HepG2 (cell line): ENCODE measurements around the gene BMP8B. TPM values are rescaled to one million over a fixed set of nuclear protein-coding genes. Genes with fewer than 3 reads are reported as not detected.

ENCODE experiments used
- ATAC-seq: fragments of 200-7000 bp; cut with Tn5 transposase; 3 replicates; pipeline ENCODE4 v1.9.1; 2020; ENCODE audit warnings: mild to moderate bottlenecking, moderate library complexity
- BruUV-seq: library from RNA; stranded (reverse); fragments of 400-500 nt; replicated peaks from 2 replicates; lab custom pipeline; 2021; lab: Mats Ljungman, UMichigan
- CTCF ChIA-PET: fragments of 300-600 bp; formaldehyde crosslinking; extraction: SDS; loops from one replicate; lab custom pipeline; 2021; ENCODE audit warnings: low total read pairs, inconsistent platforms, low intra/inter-chr PET ratio; lab: Yijun Ruan, JAX
- POLR2A ChIA-PET: fragments of 350-600 bp; sonication (Branson Sonifier 250); formaldehyde crosslinking; loops from one replicate; lab custom pipeline; 2020; ENCODE audit warnings: antibody characterized with exemption, inconsistent platforms; lab: Yijun Ruan, JAX
- DNase-seq: peaks from one replicate; pipeline ENCODE4 v3.0.0-alpha.2; 2015; ENCODE audit warnings: low spot score
- FAIRE-seq: peaks from 3 replicates; lab custom pipeline; 2011; peaks lifted over from hg19 to GRCh38; lab: Jason Lieb, UNC
- H2AFZ ChIP-seq: one replicate; pipeline ENCODE4 v1.6.1; 2011; ENCODE audit warnings: low read length, inconsistent platforms
- H3K27ac ChIP-seq: fragments of 300-600 bp; 3 replicates; pipeline ENCODE4 v1.8.0; 2011; ENCODE audit warnings: mixed run types, mild to moderate bottlenecking, mixed read lengths, low read length, inconsistent platforms; ENCODE audit not compliant: insufficient read depth; ENCODE audit errors: extremely low read length
- H3K27me3 ChIP-seq, 2 experiments: fragments of 200-600 bp in 1 of 2; 2 replicates in 1 of 2; 3 replicates in 1 of 2; pipeline versions ENCODE4 v1.6.0 to v1.8.0; 2011; ENCODE audit warnings: low read length in 2 of 2, mild to moderate bottlenecking in 2 of 2, moderate library complexity in 2 of 2, inconsistent platforms in 1 of 2; ENCODE audit not compliant: insufficient read depth in 2 of 2, control insufficient read depth in 1 of 2
- H3K36me3 ChIP-seq, 2 experiments: fragments of 200-600 bp in 1 of 2; replicated peaks in 1 of 2; 2 replicates in 1 of 2; 3 replicates in 1 of 2; pipeline versions ENCODE4 v1.5.1 to v1.8.0; 2011; ENCODE audit warnings: low read length in 2 of 2, inconsistent platforms in 1 of 2; ENCODE audit not compliant: insufficient read depth in 2 of 2, control insufficient read depth in 1 of 2
- H3K4me1 ChIP-seq: 2 replicates; pipeline ENCODE4 v1.5.1; 2012; ENCODE audit warnings: low read length, inconsistent platforms; ENCODE audit not compliant: insufficient read depth
- H3K4me2 ChIP-seq: 2 replicates; pipeline ENCODE4 v1.6.0; 2011; ENCODE audit warnings: low read depth, low read length, inconsistent platforms
- H3K4me3 ChIP-seq, 3 experiments: fragments of 200-600 bp in 1 of 3; sonication (generic), shearing (Covaris generic) in 1 of 3; replicated peaks in 1 of 3; 2 replicates each; pipeline ENCODE4 v1.5.1; 2011 to 2016; ENCODE audit warnings: low read length in 3 of 3, inconsistent platforms in 2 of 3, low read depth in 2 of 3, mild to moderate bottlenecking in 2 of 3, control low read depth in 1 of 3, mixed read lengths in 1 of 3; ENCODE audit not compliant: insufficient read depth in 1 of 3
- H3K79me2 ChIP-seq: one replicate; pipeline ENCODE4 v1.6.1; 2011; ENCODE audit warnings: low read length, inconsistent platforms; ENCODE audit not compliant: insufficient read depth
- H3K9ac ChIP-seq: 2 replicates; pipeline ENCODE4 v1.6.0; 2011; ENCODE audit warnings: mild to moderate bottlenecking, low read depth, low read length, inconsistent platforms; ENCODE audit not compliant: insufficient read depth
- H3K9me3 ChIP-seq: 2 replicates; pipeline ENCODE4 v1.5.1; 2012; ENCODE audit warnings: mild to moderate bottlenecking, low read length
- H4K20me1 ChIP-seq: 2 replicates; pipeline ENCODE4 v1.6.0; 2011; ENCODE audit warnings: inconsistent platforms, mild to moderate bottlenecking, low read length, moderate library complexity; ENCODE audit not compliant: insufficient read depth
- KDM4B ChIP-seq: sonication (generic); formaldehyde crosslinking; IDR thresholded peaks from 2 replicates; pipeline ENCODE4 v1.4.0; 2020; ENCODE audit warnings: missing genetic modification reagents
- NFE2L1 ChIP-seq: sonication (generic); formaldehyde crosslinking; IDR thresholded peaks from 2 replicates; pipeline ENCODE4 v1.4.0; 2020; ENCODE audit warnings: missing genetic modification reagents, mild to moderate bottlenecking, borderline replicate concordance
- SNRNP70 ChIP-seq: fragments of 200-400 bp; formaldehyde crosslinking; IDR thresholded peaks from 2 replicates; pipeline ENCODE4 v1.6.1; 2017; ENCODE audit warnings: mild to moderate bottlenecking, low read depth, low read length, moderate library complexity
- ZKSCAN5 ChIP-seq: sonication (generic); formaldehyde crosslinking; IDR thresholded peaks from 2 replicates; pipeline ENCODE4 v1.5.1; 2020; ENCODE audit warnings: mild to moderate bottlenecking, missing genetic modification reagents
- ZNF276 ChIP-seq: sonication (generic); formaldehyde crosslinking; IDR thresholded peaks from 2 replicates; pipeline ENCODE4 v1.4.0; 2020; ENCODE audit warnings: mild to moderate bottlenecking, low read depth, missing genetic modification reagents
- ZNF382 ChIP-seq: sonication (generic); formaldehyde crosslinking; IDR thresholded peaks from 2 replicates; pipeline ENCODE4 v1.5.0; 2020; ENCODE audit warnings: missing genetic modification reagents, mild to moderate bottlenecking, borderline replicate concordance
- ZNF441 ChIP-seq: sonication (generic); formaldehyde crosslinking; IDR thresholded peaks from 2 replicates; pipeline ENCODE4 v1.7.0; 2021; ENCODE audit warnings: missing genetic modification reagents, borderline replicate concordance
- ZNF547 ChIP-seq: sonication (generic); formaldehyde crosslinking; IDR thresholded peaks from 2 replicates; pipeline ENCODE4 v1.5.1; 2020; ENCODE audit warnings: mild to moderate bottlenecking, missing genetic modification reagents
- ZNF770 ChIP-seq: sonication (generic); formaldehyde crosslinking; IDR thresholded peaks from 2 replicates; pipeline ENCODE4 v1.5.0; 2020; ENCODE audit warnings: mild to moderate bottlenecking, missing genetic modification reagents
- WGBS: methylation state at CpG from one replicate; pipeline ENCODE4 v1.1.6; 2017; ENCODE audit warnings: low lambda C conversion rate; 5-methylcytosine and 5-hydroxymethylcytosine counted together
- in situ Hi-C: cut with HindIII; loops from 2 replicates; pipeline ENCODE4 v1.10.0; 2017; ENCODE audit warnings: low pct_unique_long_range_greater_than_20kb; ENCODE audit not compliant: extremely low pct_ligation_motif_present
- intact Hi-C: fragments of 100-400 bp; cut with micrococcal nuclease; formaldehyde crosslinking; loops from one replicate; pipeline ENCODE4 v1.10.0; 2022; ENCODE audit not compliant: unreplicated experiment
- polyA plus RNA-seq, 8 experiments: library from polyadenylated mRNA; depleted of rRNA in 3 of 8; stranded (reverse) in 7 of 8; unstranded in 1 of 8; fragments of >200 nt; fragmentation: Illumina TruSeq in 4 of 8; extraction: Trizol in 4 of 8; gene quantifications; 2 replicates each; pipeline versions ENCODE4 v1.2.1 to v1.2.3, GENCODE V29; 2011 to 2016; ENCODE audit warnings: low read depth in 4 of 8, missing spikeins in 1 of 8, mixed read lengths in 1 of 8; ENCODE audit not compliant: insufficient read depth in 1 of 8
- total RNA-seq, 5 experiments: library from RNA; depleted of rRNA; stranded (reverse); fragments of >200 nt; fragmentation: Illumina TruSeq; extraction: Trizol; gene quantifications; 2 replicates each; pipeline ENCODE4 v1.2.3, GENCODE V29; 2016; ENCODE audit warnings: low read depth in 1 of 5

BMP8B gene
- total and polyA plus RNA-seq, 2 of the 13 experiments (the other 11 are each of a cell fraction or from before 2014, with no cell fraction given), result 0.29 to 0.41 TPM

GRCh38 chr1:39805385-39805784 is 16.7 kb upstream of the BMP8B start:
- in situ Hi-C loops (no loop called here), intact Hi-C loops (no loop called here)
- Histone ChIP-seq H3K9me3 (peaks cover 5% of the 10 kb centered on the region; the same call in 1 of the 2 replicates), H3K27me3 (no peaks in the 10 kb centered on the region), H3K4me3 (no peak overlapping the region), H3K27ac (no peak overlapping the region), H2AFZ (no peak overlapping the region), H3K79me2 (no peaks in the 10 kb centered on the region), H4K20me1 (no peaks in the 10 kb centered on the region), H3K36me3 (no peaks in the 10 kb centered on the region), H3K4me1 (no peaks in the 10 kb centered on the region), H3K9ac (no peak overlapping the region), H3K4me2 (no peak overlapping the region)
- 38% methylated on average over 2 of the region's 2 CpGs for WGBS
- no TSS peak for BruUV-seq
- POLR2A ChIA-PET, result no interaction called here
- ATAC-seq, result no peak
- CTCF ChIA-PET, result no interaction called here
- no peak for FAIRE-seq
- DNase-seq, result no peak
- TF ChIP-seq ZNF382 (CRISPR knock-in tag) (0 out of 2 replicates have a peak, but pooled peaks have one; percentile 66), KDM4B (no peak), ZNF547 (CRISPR knock-in tag) (no peak), ZKSCAN5 (no peak)

- Histone ChIP-seq H3K9me3 (peaks cover 5% of the 10 kb centered on the region; the same call in 1 of the 2 replicates), H3K79me2 (no peaks in the 10 kb centered on the region), H3K36me3 (no peaks in the 10 kb centered on the region), H3K4me1 (peaks cover 20% of the 10 kb centered on the region), H3K4me2 (no peak overlapping the region), H3K9ac (no peak overlapping the region), H3K4me3 (no peak overlapping the region), H3K27me3 (no peaks in the 10 kb centered on the region), H3K27ac (no peak overlapping the region), H2AFZ (no peak overlapping the region), H4K20me1 (no peaks in the 10 kb centered on the region)
- ATAC-seq (no peak), DNase-seq (no peak), FAIRE-seq (no peak)
- POLR2A ChIA-PET, result no interaction called here
- in situ Hi-C loops (loop anchor here (5.0 kb wide), 1 partner anchor 100 kb away; no protein-coding TSS in a partner anchor), intact Hi-C loops (no loop called here)
- no peak for TF ChIP-seq ZNF441
- TF ChIP-seq ZNF770, result 0 out of 2 replicates have a peak, but pooled peaks have one; percentile 25
- no peak for TF ChIP-seq NFE2L1 (CRISPR knock-in tag)
- no peak for TF ChIP-seq ZNF276
- TF ChIP-seq SNRNP70, result no peak
- CTCF ChIA-PET, result no interaction called here
- 41% methylated on average over 14 of the region's 14 CpGs for WGBS
- BruUV-seq, result no TSS peak
These were observed 14.0 kb upstream of the BMP8B start for GRCh38 chr1:39802496-39803260.
